ENCODE results near the gene TRIM66. TPM values are rescaled to one million over a fixed set of nuclear protein-coding genes. Genes with fewer than 3 reads are reported as not detected.

The TRIM66 gene
- polyA plus RNA-seq, 2 of the 4 experiments (the other 2 are of a cell fraction), result 2.5 to 9.8 TPM

DNA sequence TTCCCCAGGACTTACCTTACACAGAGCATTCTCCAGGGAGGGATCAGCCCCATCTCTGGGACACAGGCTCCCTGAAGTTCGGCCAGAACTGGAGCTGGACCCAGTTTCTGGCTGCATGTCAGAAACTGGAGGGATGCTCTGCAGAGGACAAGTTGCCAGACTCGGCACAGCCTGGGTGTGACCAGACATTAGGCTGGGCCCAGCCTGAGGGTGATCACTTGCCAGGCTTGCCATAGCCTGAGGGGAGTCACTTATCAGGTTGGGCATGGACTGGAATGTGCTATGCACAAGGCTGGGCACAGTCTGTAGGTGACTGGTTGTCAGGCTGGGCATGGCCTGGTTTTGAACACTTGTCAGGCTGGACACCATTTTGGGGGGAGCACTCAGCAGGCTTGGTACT lies 57.8 kb downstream of the TRIM66 start:
- FAIRE-seq, result no peak
- POLR2A ChIA-PET, result no interaction called here

DNA sequence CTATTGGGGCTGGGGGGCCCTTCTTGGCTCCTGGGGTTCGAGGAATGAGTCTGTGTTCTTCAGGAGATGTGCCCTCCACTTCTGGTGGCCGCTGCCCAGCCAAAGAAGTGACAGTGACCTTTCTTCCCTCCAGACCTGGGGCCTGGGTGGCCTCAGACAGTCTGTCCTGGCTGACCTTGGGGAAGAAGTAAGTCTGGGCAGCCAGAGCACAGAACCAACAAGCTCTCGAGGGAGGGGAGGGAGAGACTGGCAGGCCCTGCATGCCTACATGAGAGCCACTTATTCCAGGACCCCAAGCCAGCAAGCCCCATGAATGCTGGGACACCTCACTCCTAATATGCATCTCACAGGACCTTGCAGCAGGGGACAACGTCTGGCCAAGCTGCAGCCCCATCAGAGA lies 61.3 kb downstream of the TRIM66 start:
- no peak for FAIRE-seq
- 28% methylated on average over 4 of the region's 4 CpGs for WGBS (ENCODE audit: missing lambda C conversion rate)
- TF ChIP-seq EHF (CRISPR knock-in tag; IDR thresholded peaks at IDR 0.05) (no peak), RCOR1 (IDR thresholded peaks at IDR 0.05; ENCODE audit: low read depth, low read length) (no peak), JUNB (IDR thresholded peaks at IDR 0.05) (no peak), FOXS1 (CRISPR knock-in tag; IDR thresholded peaks at IDR 0.05) (no peak), CBX8 (IDR thresholded peaks at IDR 0.05) (no peak), NPAS2 (CRISPR knock-in tag; IDR thresholded peaks at IDR 0.05; ENCODE audit: borderline replicate concordance) (no peak), CEBPB (IDR thresholded peaks at IDR 0.05) (no peak), HOXB5 (CRISPR knock-in tag; IDR thresholded peaks at IDR 0.05) (no peak), TP53 (CRISPR knock-in tag; IDR thresholded peaks at IDR 0.05) (no peak), MAFK (IDR thresholded peaks at IDR 0.05; ENCODE audit: partially characterized antibody) (no peak), MAZ (IDR thresholded peaks at IDR 0.05; ENCODE audit: borderline replicate concordance, low read depth, low read length) (no peak), RAD21 (conservative IDR thresholded peaks at IDR 0.05 in 1 of 2, IDR thresholded peaks at IDR 0.05 in 1 of 2) (no peak)
- TF ChIP-seq, protein P1, sequence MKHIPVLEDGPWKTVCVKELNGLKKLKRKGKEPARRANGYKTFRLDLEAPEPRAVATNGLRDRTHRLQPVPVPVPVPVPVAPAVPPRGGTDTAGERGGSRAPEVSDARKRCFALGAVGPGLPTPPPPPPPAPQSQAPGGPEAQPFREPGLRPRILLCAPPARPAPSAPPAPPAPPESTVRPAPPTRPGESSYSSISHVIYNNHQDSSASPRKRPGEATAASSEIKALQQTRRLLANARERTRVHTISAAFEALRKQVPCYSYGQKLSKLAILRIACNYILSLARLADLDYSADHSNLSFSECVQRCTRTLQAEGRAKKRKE (CRISPR knock-in tag; IDR thresholded peaks at IDR 0.05; ENCODE audit: low read depth), result no peak

More for the DNA sequence above, 57.8 kb downstream of the TRIM66 start:
- no peaks in the 10 kb centered on the region for H3K4me1 ChIP-seq
- DNase-seq (ENCODE audit: low read depth in 1 of 2, low spot score in 1 of 2) (no peak), ATAC-seq (no peak)
- H3K27ac ChIP-seq, result no peak overlapping the region
- TF ChIP-seq, protein P2, sequence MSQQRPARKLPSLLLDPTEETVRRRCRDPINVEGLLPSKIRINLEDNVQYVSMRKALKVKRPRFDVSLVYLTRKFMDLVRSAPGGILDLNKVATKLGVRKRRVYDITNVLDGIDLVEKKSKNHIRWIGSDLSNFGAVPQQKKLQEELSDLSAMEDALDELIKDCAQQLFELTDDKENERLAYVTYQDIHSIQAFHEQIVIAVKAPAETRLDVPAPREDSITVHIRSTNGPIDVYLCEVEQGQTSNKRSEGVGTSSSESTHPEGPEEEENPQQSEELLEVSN (IDR thresholded peaks at IDR 0.05; ENCODE audit: borderline replicate concordance, low read depth), result no peak
- TF ChIP-seq ZNF302 (CRISPR knock-in tag; IDR thresholded peaks at IDR 0.05) (no peak), FOSL2 (IDR thresholded peaks at IDR 0.05) (no peak), FOSL2 (CRISPR knock-in tag; IDR thresholded peaks at IDR 0.05) (no peak), CHD2 (IDR thresholded peaks at IDR 0.05; ENCODE audit: low read length, partially characterized antibody) (no peak), MAFK (IDR thresholded peaks at IDR 0.05; ENCODE audit: partially characterized antibody) (no peak), CBX2 (IDR thresholded peaks at IDR 0.05; ENCODE audit: borderline replicate concordance, low read depth) (no peak), MAZ (IDR thresholded peaks at IDR 0.05; ENCODE audit: borderline replicate concordance, low read depth, low read length) (no peak), HDAC2 (IDR thresholded peaks at IDR 0.05) (no peak), RAD21 (conservative IDR thresholded peaks at IDR 0.05 in 1 of 2, IDR thresholded peaks at IDR 0.05 in 1 of 2) (no peak), TFCP2L1 (CRISPR knock-in tag; IDR thresholded peaks at IDR 0.05) (no peak), JUNB (IDR thresholded peaks at IDR 0.05) (no peak), SMC3 (IDR thresholded peaks at IDR 0.05) (no peak), KDM5A (IDR thresholded peaks at IDR 0.05) (no peak), MYC (IDR thresholded peaks at IDR 0.05; ENCODE audit: borderline replicate concordance, low read length) (no peak)
- TF ChIP-seq, protein P3, sequence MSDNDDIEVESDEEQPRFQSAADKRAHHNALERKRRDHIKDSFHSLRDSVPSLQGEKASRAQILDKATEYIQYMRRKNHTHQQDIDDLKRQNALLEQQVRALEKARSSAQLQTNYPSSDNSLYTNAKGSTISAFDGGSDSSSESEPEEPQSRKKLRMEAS (IDR thresholded peaks at IDR 0.05), result no peak
- TF ChIP-seq, protein P4, sequence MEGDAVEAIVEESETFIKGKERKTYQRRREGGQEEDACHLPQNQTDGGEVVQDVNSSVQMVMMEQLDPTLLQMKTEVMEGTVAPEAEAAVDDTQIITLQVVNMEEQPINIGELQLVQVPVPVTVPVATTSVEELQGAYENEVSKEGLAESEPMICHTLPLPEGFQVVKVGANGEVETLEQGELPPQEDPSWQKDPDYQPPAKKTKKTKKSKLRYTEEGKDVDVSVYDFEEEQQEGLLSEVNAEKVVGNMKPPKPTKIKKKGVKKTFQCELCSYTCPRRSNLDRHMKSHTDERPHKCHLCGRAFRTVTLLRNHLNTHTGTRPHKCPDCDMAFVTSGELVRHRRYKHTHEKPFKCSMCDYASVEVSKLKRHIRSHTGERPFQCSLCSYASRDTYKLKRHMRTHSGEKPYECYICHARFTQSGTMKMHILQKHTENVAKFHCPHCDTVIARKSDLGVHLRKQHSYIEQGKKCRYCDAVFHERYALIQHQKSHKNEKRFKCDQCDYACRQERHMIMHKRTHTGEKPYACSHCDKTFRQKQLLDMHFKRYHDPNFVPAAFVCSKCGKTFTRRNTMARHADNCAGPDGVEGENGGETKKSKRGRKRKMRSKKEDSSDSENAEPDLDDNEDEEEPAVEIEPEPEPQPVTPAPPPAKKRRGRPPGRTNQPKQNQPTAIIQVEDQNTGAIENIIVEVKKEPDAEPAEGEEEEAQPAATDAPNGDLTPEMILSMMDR (IDR thresholded peaks at IDR 0.05), result no peak
- CTCF ChIA-PET, result interaction anchor here (0.6 kb wide), 1 partner anchor 660 kb away, joined by 3 read pairs; no protein-coding TSS in a partner anchor
- 90% methylated on average over 2 of the region's 2 CpGs for WGBS (ENCODE audit: missing lambda C conversion rate)
- no peak overlapping the region for H3K4me2 ChIP-seq
- H3K9me3 ChIP-seq, result no peaks in the 10 kb centered on the region
- H3K4me3 ChIP-seq, result no peak overlapping the region

More for the DNA sequence above, 61.3 kb downstream of the TRIM66 start:
- CTCF ChIA-PET, result interaction anchor here (0.8 to 2.1 kb wide), 2 partner anchors 9 to 18 kb away, joined by 3 to 7 read pairs; no protein-coding TSS in a partner anchor
- Histone ChIP-seq H3K9me3 (no peaks in the 10 kb centered on the region), H3K4me1 (no peaks in the 10 kb centered on the region), H3K27ac (no peak overlapping the region), H3K4me3 (no peak overlapping the region), H3K4me2 (no peak overlapping the region)
- ATAC-seq (no peak), DNase-seq (ENCODE audit: low read depth in 1 of 2, low spot score in 1 of 2) (no peak)
- POLR2A ChIA-PET, result no interaction called here
